ENCODE data around the gene DUSP28.

DNA sequence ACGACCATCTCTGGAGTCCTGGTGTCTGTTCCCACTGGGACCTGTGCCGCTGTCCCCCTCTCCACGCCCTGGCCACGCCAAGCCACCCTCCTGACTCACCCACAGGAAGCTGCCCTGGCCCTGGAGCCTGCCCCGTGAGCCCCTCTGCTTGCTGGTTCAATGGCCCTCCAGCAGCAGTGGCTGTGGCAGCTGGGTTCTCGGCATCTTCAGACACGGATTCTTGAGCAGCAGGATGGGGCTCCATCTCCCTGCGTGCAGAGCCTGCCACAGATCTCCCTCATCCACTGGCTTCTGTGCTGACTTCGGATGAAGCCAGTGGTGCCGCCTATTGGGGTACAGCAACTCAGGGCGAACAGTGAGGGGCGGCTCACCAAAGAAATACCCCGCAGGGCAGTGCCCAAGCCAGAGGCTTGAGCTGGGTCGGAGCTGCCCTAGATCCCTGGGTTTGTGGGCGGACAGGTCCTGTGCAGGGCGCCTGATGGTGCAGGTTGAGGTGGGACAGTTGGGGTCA is 40.3 kb downstream of the DUSP28 start:
- TF ChIP-seq, protein P1, sequence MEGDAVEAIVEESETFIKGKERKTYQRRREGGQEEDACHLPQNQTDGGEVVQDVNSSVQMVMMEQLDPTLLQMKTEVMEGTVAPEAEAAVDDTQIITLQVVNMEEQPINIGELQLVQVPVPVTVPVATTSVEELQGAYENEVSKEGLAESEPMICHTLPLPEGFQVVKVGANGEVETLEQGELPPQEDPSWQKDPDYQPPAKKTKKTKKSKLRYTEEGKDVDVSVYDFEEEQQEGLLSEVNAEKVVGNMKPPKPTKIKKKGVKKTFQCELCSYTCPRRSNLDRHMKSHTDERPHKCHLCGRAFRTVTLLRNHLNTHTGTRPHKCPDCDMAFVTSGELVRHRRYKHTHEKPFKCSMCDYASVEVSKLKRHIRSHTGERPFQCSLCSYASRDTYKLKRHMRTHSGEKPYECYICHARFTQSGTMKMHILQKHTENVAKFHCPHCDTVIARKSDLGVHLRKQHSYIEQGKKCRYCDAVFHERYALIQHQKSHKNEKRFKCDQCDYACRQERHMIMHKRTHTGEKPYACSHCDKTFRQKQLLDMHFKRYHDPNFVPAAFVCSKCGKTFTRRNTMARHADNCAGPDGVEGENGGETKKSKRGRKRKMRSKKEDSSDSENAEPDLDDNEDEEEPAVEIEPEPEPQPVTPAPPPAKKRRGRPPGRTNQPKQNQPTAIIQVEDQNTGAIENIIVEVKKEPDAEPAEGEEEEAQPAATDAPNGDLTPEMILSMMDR (conservative IDR thresholded peaks at IDR 0.05; ENCODE audit: low read depth, low read length), result no peak
- TF ChIP-seq EZH2 (IDR thresholded peaks at IDR 0.05; ENCODE audit: borderline replicate concordance, low read depth, low read length, poor library complexity, severe bottlenecking), result no peak

Data from A673 (cell line).